ENCODE measurements around the gene AGRN.
A peak's percentile ranks its signal among the peaks of the same experiment; 100 is the strongest.
"Not testable (repeated sequence)": the region's sequence is repeated elsewhere in the genome, so short reads cannot be mapped to it uniquely, and the experiment has no call there.

The AGRN gene

GRCh38 chr1:1051127-1051810 lies 31.3 kb downstream of the AGRN start:
- no peak for DNase-seq (ENCODE audit: low read depth in 2 of 3, low spot score in 2 of 3)

GRCh38 chr1:1052003-1052840 lies 32.3 kb downstream of the AGRN start:
- DNase-seq (ENCODE audit: low read depth in 2 of 3, low spot score in 2 of 3) = no peak

- no peak for DNase-seq (ENCODE audit: low read depth in 2 of 3, low spot score in 2 of 3)
Observed at GRCh38 chr1:1053022-1053421, 33.1 kb downstream of the AGRN start.

GRCh38 chr1:1053682-1054081 lies 33.8 kb downstream of the AGRN start:
- no peak for DNase-seq (ENCODE audit: low read depth in 2 of 3, low spot score in 2 of 3)

- no peak for DNase-seq (ENCODE audit: low read depth in 2 of 3, low spot score in 2 of 3)
Observed at GRCh38 chr1:1054099-1054700, 34.3 kb downstream of the AGRN start.

GRCh38 chr1:1054971-1055370 lies 35.1 kb downstream of the AGRN start:
- no peak for DNase-seq (ENCODE audit: low read depth in 2 of 3, low spot score in 2 of 3)

- no peak for DNase-seq (ENCODE audit: low read depth in 2 of 3, low spot score in 2 of 3)
Observed at GRCh38 chr1:1055841-1056736, 36.2 kb downstream of the AGRN start.

- not testable (repeated sequence) for DNase-seq (ENCODE audit: low read depth in 2 of 3, low spot score in 2 of 3)
Observed at GRCh38 chr1:1057769-1058087, 37.8 kb downstream of the AGRN start.

GRCh38 chr1:1058088-1058905 lies 38.4 kb downstream of the AGRN start:
- DNase-seq (ENCODE audit: low read depth in 2 of 3, low spot score in 2 of 3) = no peak

- DNase-seq (ENCODE audit: low read depth in 2 of 3, low spot score in 2 of 3) = no peak
Observed at GRCh38 chr1:1058921-1059493, 39.1 kb downstream of the AGRN start.

- DNase-seq (ENCODE audit: low read depth in 2 of 3, low spot score in 2 of 3) = peak; percentile 83 to 94 (median 91)
Observed at GRCh38 chr1:1059494-1060280, 39.8 kb downstream of the AGRN start.

GRCh38 chr1:1060281-1061000 lies 40.5 kb downstream of the AGRN start:
- no peak for DNase-seq (ENCODE audit: low read depth in 2 of 3, low spot score in 2 of 3)

GRCh38 chr1:1061682-1062345 lies 41.9 kb downstream of the AGRN start:
- DNase-seq (ENCODE audit: low read depth in 2 of 3, low spot score in 2 of 3) = no peak

GRCh38 chr1:1062348-1063163 lies 42.6 kb downstream of the AGRN start:
- no peak for DNase-seq (ENCODE audit: low read depth in 2 of 3, low spot score in 2 of 3)

GRCh38 chr1:1063261-1063944 lies 43.5 kb downstream of the AGRN start:
- DNase-seq (ENCODE audit: low read depth in 2 of 3, low spot score in 2 of 3) = no peak

- DNase-seq (ENCODE audit: low read depth in 2 of 3, low spot score in 2 of 3) = peak; percentile 72 to 93 (median 85)
Observed at GRCh38 chr1:1063945-1064831, 44.3 kb downstream of the AGRN start.

Measured in activated CD8-positive, alpha-beta memory T cell treated with anti-CD3 and anti-CD28 coated beads for 48 hours (primary cell).